NCI-H524 (cell line): ENCODE measurements around the gene CDH23.
A peak's percentile ranks its signal among the peaks of the same experiment; 100 is the strongest.

Experiments
- DNase-seq, 2 experiments: peaks; one replicate each; lab custom pipeline; 2025; lab: John Stamatoyannopoulos, UW

CDH23 gene

GRCh38 chr10:71486484-71487114 is 89.9 kb downstream of the CDH23 start:
- peak in 1 of 2 experiments; percentile 54 for DNase-seq

GRCh38 chr10:71487726-71488125 is 91.0 kb downstream of the CDH23 start:
- no peak for DNase-seq

GRCh38 chr10:71489077-71489476 is 92.4 kb downstream of the CDH23 start:
- no peak for DNase-seq

- DNase-seq: no peak
Observed at GRCh38 chr10:71492872-71493271, 96.2 kb downstream of the CDH23 start.

GRCh38 chr10:71493741-71494140 is 97.0 kb downstream of the CDH23 start:
- no peak for DNase-seq

GRCh38 chr10:71494476-71494875 is 97.8 kb downstream of the CDH23 start:
- DNase-seq: no peak

- no peak for DNase-seq
Observed at GRCh38 chr10:71494980-71495381, 98.3 kb downstream of the CDH23 start.

- DNase-seq: no peak
Observed at GRCh38 chr10:71496927-71497762, 100.4 kb downstream of the CDH23 start.

- DNase-seq: no peak
Observed at GRCh38 chr10:71497763-71498326, 101.1 kb downstream of the CDH23 start.

GRCh38 chr10:71501402-71501801 is 104.7 kb downstream of the CDH23 start:
- peak in 1 of 2 experiments; percentile 29 for DNase-seq

- no peak for DNase-seq
Observed at GRCh38 chr10:71502190-71502589, 105.5 kb downstream of the CDH23 start.

- DNase-seq: no peak
Observed at GRCh38 chr10:71502851-71503250, 106.1 kb downstream of the CDH23 start.

GRCh38 chr10:71504168-71504567 is 107.4 kb downstream of the CDH23 start:
- no peak for DNase-seq

- DNase-seq: no peak
Observed at GRCh38 chr10:71504570-71504969, 107.8 kb downstream of the CDH23 start.

GRCh38 chr10:71505862-71506261 is 109.1 kb downstream of the CDH23 start:
- no peak for DNase-seq

GRCh38 chr10:71509444-71509843 is 112.7 kb downstream of the CDH23 start:
- no peak for DNase-seq

GRCh38 chr10:71511206-71511605 is 114.5 kb downstream of the CDH23 start:
- DNase-seq: no peak

GRCh38 chr10:71512312-71512711 is 115.6 kb downstream of the CDH23 start:
- DNase-seq: no peak

GRCh38 chr10:71512761-71513539 is 116.2 kb downstream of the CDH23 start:
- DNase-seq: no peak

- DNase-seq: no peak
Observed at GRCh38 chr10:71513540-71513853, 116.8 kb downstream of the CDH23 start.

GRCh38 chr10:71513936-71514335 is 117.2 kb downstream of the CDH23 start:
- DNase-seq: no peak

GRCh38 chr10:71515531-71516172 is 118.9 kb downstream of the CDH23 start:
- no peak for DNase-seq
